Measurements from ENCODE around the gene B4GALT6. TPM values are rescaled to one million over a fixed set of nuclear protein-coding genes. Genes with fewer than 3 reads are reported as not detected.

The B4GALT6 gene
- total RNA-seq, 1 donor from 2014 or later = 28.7 TPM

DNA sequence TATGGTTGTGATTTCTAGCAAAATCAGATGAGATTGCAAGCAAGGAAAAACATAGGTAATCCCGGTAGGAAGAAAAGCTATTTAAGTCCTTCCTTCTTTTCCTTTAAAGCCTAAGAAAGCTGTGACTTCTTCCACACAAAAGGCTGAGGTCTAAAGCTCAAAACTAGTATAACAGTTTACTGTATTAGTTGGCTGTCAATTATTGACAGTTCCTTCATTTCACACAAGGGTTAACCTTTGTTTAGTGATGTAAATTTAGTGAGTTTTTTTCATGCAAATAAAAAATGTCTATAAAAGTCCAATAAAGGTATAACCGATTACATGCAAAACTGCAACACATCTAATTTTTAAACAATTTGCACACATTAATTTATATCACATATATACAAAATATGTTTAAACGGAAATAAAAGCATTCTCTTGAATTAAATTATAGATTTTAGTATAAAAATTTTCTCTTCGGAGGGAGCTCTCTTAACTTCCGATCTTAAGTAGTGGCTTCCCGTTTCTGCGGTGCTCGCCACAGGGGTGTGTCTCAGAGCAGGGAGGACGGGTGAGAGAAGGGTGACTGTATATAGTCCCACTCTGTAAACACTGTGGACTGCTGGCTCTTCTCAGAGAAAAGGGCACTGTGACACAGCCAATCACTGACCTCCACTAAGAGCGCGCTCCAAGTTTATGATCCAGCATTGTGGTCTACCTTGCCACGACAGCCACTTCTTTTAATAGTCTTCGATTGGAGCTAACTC lies 59.3 kb downstream of the B4GALT6 start:
- Histone ChIP-seq H3K4me3 (ENCODE audit: low read depth, low read length) (no peak overlapping the region), H3K36me3 (ENCODE audit: control insufficient read depth, insufficient read depth, low read length) (no peaks in the 10 kb centered on the region), H3K27me3 (ENCODE audit: control insufficient read depth, insufficient read depth, low read length) (no peaks in the 10 kb centered on the region)
- DNase-seq (ENCODE audit: low read depth) = no peak
- TF ChIP-seq, protein P1, sequence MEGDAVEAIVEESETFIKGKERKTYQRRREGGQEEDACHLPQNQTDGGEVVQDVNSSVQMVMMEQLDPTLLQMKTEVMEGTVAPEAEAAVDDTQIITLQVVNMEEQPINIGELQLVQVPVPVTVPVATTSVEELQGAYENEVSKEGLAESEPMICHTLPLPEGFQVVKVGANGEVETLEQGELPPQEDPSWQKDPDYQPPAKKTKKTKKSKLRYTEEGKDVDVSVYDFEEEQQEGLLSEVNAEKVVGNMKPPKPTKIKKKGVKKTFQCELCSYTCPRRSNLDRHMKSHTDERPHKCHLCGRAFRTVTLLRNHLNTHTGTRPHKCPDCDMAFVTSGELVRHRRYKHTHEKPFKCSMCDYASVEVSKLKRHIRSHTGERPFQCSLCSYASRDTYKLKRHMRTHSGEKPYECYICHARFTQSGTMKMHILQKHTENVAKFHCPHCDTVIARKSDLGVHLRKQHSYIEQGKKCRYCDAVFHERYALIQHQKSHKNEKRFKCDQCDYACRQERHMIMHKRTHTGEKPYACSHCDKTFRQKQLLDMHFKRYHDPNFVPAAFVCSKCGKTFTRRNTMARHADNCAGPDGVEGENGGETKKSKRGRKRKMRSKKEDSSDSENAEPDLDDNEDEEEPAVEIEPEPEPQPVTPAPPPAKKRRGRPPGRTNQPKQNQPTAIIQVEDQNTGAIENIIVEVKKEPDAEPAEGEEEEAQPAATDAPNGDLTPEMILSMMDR (IDR thresholded peaks at IDR 0.05; ENCODE audit: insufficient read depth, low read length, poor library complexity, severe bottlenecking) = no peak

DNA sequence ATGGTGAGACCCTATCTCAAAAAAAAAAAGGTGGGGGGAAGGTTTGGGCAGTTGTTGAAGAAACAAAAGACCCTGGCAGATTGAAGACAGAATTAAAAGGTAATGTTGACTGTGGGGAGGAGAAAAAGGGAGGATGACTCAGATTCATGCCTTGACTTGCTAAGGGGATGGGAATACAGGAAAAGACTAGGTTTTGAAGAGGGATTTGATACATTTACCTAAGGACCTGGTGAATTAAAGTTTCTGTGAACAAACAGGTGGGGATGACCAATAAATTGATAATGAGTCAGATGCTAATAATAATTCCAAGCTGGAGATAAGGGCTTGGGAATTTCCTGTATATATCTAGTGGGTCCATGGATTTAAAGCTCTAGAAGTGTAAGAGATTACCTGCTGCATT lies 65.1 kb downstream of the B4GALT6 start:
- no peaks in the 10 kb centered on the region for H3K27me3 ChIP-seq (ENCODE audit: control insufficient read depth, insufficient read depth, low read length)
- no peak overlapping the region for H3K4me3 ChIP-seq (ENCODE audit: low read depth, low read length)
- no peak for DNase-seq (ENCODE audit: low read depth)
- no peaks in the 10 kb centered on the region for H3K36me3 ChIP-seq (ENCODE audit: control insufficient read depth, insufficient read depth, low read length)
- TF ChIP-seq, protein P1 (IDR thresholded peaks at IDR 0.05; ENCODE audit: insufficient read depth, low read length, poor library complexity, severe bottlenecking) = no peak

DNA sequence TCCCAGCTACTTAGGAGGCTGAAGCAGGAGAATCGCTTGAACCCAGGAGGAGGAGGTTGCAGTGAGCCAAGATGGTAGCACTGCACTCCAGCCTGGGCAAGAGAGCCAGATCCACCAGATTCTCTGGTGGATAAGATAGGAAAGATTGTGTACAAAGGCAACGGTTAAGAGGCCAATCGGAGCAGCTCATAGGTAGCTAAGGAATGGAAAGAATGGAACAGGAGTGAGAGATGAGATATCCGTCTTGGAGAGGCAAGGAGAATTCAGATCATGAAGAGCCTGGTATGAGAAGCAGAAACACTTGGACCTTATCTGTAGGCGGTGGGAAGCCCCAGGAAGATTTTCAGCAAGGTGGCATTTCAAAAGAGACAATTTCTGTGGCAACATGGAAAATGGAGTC lies 65.6 kb downstream of the B4GALT6 start:
- TF ChIP-seq, protein P1 (IDR thresholded peaks at IDR 0.05; ENCODE audit: insufficient read depth, low read length, poor library complexity, severe bottlenecking) = no peak
- no peak for DNase-seq (ENCODE audit: low read depth)
- Histone ChIP-seq H3K4me3 (ENCODE audit: low read depth, low read length) (no peak overlapping the region), H3K36me3 (ENCODE audit: control insufficient read depth, insufficient read depth, low read length) (no peaks in the 10 kb centered on the region), H3K27me3 (ENCODE audit: control insufficient read depth, insufficient read depth, low read length) (no peaks in the 10 kb centered on the region)

DNA sequence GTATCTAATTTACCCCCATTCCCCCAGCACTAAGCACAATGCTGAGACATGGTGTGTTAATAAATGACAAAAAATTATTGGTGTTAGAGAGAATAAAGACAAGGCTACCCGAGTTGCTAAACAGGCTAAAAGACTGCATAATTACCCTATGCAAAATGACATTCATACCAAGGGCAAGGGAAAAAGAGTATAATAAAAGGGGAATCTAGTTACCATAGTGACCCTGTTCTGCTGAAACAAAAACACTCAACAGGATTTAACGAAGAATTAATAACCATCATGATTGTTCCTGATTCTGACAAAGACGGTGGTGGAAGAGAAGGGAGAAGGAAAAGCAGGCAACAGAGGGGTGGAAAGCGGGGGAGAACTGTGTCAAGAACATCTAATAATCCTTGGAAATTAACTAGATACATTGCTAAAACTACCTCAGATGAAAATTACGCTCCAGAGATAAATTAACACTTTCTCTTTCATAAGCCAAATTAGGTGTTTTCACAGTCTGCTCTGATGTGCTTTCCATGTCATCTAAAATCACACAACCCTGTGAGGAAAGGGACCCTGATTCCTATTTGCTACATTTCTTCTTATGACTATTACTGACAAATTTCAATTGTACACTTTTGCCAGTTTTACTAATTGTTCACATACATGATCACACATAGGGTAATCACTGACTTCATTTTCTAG lies 67.2 kb downstream of the B4GALT6 start:
- H3K36me3 ChIP-seq (ENCODE audit: control insufficient read depth, insufficient read depth, low read length) = no peaks in the 10 kb centered on the region
- TF ChIP-seq, protein P1 (IDR thresholded peaks at IDR 0.05; ENCODE audit: insufficient read depth, low read length, poor library complexity, severe bottlenecking) = no peak
- DNase-seq (ENCODE audit: low read depth) = no peak
- no peaks in the 10 kb centered on the region for H3K27me3 ChIP-seq (ENCODE audit: control insufficient read depth, insufficient read depth, low read length)
- no peak overlapping the region for H3K4me3 ChIP-seq (ENCODE audit: low read depth, low read length)

DNA sequence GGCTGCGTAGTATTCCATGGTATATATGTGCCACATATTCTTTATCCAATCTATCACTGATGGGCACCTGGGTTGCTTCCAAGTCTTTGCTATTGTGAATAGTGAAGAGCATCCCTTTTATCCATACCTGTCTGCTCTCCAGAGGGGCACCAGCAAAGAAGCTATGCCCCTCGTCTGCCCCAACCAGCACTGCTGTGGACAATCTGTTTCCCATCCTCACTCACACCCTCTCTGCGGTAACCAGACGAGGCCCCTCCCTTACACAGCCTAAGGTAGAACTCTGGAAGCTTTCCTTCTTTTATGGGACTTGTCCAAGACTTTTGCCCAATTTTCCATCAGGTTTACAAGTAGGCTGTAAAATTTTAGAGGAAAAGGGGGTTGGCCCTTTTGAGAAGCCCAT lies 67.8 kb downstream of the B4GALT6 start:
- Histone ChIP-seq H3K36me3 (ENCODE audit: control insufficient read depth, insufficient read depth, low read length) (no peaks in the 10 kb centered on the region), H3K4me3 (ENCODE audit: low read depth, low read length) (no peak overlapping the region), H3K27me3 (ENCODE audit: control insufficient read depth, insufficient read depth, low read length) (no peaks in the 10 kb centered on the region)
- TF ChIP-seq, protein P1 (IDR thresholded peaks at IDR 0.05; ENCODE audit: insufficient read depth, low read length, poor library complexity, severe bottlenecking) = no peak
- no peak for DNase-seq (ENCODE audit: low read depth)

All from kidney epithelial cell (primary cell).